NOMO-1 treated with dmso at 0.1 percent for 144 hours (cell line): ENCODE measurements around the gene BCL11B.

Experiments used
- DNase-seq: peaks from one replicate; lab custom pipeline; 2025; ENCODE audit not compliant: unreplicated experiment; lab: John Stamatoyannopoulos, UW

BCL11B gene

DNA sequence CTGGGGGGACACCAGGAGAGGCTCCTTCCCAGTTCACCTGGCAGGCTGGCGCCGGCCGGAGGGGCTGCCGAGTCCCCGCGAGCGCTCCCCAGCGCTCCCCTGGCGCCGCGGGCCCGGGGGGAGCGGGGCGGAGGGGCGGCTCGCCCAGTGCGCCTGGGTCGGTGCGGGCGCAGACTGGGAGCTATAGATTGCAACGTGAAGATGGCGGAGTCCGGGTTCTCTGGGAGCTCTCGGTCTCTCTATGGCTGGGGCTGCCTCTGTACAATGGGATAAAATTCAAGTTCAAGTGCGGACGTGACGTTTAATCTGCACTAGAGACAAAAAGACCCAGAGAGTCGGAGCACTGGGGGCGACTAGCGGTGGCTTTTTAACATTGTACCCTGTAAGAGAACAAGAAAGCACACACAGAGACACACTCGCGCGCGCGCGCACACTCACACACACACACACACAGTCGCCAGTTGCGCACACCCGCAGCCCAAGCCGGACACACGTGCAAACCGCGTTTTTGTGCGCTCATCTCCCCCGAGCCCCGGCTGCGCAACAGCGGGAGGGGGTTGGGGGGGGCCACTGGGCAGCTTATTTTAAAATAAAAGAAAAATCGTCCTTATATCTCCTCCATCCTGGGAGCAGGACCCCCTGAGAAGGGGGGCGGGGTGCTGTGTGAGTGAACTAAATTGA, at the start of gene BCL11B:
BCL11B (minus strand) TSS at position 247 of the 681 bp plus-strand sequence. CDS start 979 bp downstream, outside the sequence.
- DNase-seq: peak; percentile 70

DNA sequence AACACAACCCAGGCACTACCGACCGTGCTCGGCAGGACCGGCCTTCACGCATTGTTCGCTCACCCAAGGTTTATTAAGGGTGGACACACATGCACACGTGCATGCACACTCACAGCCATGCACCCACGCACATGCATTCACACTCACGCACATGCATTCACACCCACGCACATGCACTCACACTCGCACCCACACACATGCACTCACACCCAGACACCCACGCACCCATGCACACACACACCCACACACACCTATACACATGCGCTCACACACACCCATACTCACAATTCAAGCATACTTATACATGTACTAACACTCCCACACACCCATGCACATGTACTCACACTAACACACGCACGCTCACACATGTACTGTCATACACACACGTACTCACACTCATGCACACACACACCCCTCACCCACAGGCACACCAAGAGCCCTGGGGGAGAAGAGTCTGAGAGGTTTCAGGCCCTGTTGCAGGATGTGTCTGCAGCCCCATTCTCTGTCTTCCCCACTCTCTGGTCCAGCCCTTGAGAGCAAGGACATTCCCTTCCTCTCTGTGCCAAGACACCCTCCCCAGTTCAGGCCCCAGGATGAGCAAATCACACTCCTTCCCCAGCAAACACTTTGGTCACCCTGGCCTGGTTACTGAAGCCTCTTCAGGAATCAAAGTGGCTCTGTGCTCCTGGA, 49.4 kb upstream of the BCL11B start:
- no peak for DNase-seq

- no peak for DNase-seq
Measured at GRCh38 chr14:99320621-99321235, 48.7 kb upstream of the BCL11B start.

DNA sequence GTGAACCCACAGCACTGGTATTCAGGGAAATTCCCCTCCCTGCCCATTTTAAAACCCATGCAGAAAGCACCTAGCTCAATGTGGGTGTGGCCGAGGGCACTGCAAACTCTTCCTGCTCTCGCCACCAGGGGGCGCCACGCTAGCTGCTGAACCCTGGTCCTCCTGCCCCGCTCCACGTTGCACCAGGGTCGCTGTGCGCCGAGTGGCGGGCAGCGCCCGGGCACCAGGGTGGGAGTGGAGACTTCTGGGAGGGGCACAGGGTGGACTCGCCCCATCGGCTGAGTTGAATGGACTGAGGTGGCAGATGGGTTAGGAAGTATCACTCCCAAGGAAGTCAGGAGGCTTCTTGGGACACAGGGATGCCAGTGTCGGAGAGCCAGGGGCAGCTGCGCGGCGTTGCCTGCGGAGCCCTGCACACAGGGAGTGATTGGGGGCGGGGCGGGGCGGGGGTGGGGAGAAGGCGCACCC, 48.1 kb upstream of the BCL11B start:
- DNase-seq: peak; percentile 4

DNA sequence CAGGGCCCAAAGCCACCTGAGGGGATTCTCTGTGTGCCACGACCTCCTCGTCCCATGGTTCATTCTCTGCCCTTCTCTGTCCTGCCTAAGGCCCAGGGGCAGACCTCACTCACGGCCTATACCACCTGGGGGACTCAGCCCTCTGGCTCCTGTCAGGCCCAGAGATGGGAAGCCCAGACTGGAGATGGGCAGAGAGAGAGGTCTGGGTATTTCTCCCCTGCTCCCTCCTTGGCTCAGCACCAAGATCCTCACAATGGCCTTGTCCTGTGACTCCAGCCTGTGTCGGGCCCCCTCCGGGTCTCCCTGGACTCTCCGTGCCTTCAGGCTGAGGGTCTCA, 46.9 kb upstream of the BCL11B start:
- no peak for DNase-seq

DNA sequence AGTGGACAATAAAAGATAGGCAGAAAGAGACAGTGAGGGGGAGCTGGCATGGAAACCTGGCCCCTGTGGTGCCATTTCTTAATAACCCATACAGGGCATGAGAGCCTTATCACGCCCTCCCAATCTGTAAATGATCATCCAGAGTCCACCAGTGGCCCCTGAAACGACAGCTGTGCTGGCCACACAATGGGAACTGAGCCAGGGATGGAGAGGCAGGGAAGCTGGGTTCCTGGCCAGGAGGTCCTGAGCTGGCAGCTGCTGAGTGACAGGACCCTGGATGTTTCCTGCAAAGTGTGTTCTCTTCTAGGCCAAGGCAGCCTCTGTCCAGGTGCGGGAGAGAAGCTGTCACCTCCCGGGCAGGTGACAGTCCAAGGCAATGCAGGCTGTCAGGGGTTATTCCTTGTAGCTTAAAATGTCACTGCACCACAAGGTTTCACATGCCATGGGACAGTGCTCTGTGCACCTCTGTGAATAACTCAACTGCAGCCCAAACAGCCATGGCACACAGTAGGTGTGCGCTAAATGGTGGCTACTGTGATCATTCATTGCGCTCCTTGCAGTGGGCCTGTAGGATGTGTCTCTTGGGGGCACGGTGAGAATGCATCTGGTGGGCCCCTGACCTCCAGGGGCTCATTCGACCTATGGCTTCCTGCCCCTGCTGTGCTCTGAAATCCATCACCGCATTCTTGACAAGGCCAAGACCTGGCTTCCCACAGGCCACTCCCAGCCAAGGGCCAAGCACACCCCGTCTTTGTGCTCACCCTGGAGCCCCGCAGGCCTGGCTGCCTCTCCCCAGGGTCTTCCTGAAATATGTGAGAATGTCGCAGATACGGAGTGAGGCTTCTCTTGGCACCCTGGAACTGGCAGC, 46.3 kb upstream of the BCL11B start:
- DNase-seq: no peak

DNA sequence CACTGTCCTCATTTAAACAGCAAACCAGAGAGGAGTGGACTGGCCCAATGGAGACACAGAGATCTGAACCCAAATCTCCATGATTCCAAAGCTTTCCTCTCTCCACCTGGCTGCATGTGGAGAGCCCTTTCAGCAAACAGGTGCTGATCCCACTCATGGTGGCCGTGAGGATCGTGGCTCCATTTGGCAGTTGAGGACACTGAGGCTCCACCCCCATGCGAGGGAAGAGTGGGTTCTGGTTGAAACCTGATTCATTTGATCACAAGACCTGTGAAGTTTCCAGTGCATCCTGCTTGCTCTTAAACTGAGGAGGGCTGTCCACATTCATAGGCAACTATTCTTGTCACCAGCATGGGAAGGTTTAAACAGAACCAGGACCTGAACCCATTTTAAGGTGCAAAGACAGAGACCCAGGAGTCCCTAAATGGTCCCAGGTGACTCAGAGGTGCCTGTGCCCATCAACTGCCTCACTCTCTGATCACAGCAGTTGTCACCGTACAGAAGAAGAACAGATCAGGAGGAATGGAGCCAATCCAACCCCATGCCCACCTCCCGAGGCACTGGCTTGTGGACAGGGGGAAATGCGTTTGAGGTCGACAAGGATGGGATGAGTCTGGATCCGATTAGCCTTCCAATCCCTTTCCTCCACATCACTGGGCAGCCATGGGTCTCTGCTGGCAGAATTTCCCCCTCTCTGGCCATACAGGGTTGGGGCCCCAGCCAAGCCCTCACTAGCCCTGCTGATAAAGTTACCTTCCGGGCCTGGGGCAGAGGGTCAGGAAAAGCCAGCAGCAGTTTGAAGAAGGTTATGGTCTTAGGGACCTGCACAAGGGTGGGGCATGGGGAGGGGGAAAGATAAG, 45.5 kb upstream of the BCL11B start:
- no peak for DNase-seq

DNA sequence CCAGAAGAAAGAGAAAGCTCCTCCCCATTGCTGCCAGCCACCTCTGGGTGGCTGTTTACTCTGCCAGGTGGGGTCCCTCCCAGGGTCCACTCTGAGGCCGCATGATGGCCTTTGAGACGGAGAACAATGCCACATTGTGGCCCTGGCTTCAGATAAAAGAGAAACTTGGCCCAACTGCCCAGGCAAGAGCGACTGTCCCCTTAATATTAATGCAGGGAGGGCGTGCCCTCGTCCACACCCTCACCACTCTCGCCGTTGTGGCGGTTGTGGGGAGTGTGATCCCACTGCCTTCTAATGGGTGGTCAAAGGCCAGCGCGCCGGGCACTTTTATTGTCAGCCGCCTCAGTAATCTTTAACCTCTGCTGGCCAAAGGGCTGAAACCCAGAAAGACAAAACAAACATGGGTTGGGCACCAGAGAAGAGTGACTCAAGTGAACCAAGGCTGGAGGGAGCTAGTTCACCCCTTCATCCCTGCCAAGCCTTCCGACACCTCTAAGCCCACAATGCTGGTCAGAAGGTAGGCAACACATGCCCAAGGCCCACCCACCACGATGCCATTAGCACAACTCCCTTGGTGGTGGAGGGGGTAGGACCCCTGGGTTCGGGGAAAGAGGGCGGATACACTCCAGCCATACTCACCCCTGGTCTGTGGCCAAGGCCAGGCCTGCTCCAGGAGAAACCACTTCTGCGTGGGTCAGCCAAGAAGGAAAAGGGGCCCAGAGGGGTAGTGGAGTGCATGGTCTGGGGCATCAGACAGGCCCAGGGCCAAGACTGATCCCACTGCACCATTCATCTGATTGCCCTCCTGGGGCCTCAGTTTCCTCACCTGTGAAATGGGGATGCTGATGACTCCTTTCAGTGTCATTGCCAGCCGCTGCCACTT, 44.5 kb upstream of the BCL11B start:
- DNase-seq: no peak

DNA sequence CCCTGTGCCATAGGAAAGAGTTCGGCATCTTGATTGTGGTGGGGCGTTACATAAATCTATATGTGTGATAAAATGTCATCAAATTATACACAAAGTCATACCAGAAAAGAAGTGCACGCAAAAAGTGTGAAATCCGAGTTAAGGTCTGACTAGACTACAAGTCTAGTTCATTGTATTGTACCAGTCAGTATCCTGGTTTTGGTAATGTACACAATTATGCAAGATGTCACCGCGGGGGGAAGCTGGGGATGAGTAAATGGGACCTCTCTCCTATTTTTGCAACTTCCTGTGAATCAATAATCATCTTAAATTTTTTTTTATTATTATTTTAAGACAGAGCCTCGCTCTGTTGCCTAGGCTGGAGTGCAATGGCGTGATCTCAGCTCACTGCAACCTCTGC, 43.2 kb upstream of the BCL11B start:
- DNase-seq: no peak

GRCh38 chr14:99314623-99315022, 42.6 kb upstream of the BCL11B start:
- DNase-seq: no peak

DNA sequence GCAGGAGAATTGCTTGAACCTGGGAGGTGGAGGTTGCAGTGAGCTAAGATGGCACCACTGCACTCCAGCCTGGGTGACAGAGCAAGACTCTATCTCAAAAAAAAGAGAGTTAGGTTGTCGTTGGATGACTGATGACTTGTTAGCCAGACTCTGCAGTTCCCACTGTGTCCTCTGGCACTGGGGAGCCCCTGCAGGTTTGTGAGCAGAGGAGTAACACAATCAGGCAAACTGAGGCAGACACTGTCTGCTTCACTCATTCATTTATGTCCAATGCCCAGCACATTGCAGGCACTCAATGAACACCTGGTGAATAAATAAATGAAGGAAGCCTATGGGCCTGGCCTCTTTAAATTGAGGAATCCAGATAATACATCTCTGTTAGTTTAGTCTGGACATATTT, 41.2 kb upstream of the BCL11B start:
- DNase-seq: no peak

DNA sequence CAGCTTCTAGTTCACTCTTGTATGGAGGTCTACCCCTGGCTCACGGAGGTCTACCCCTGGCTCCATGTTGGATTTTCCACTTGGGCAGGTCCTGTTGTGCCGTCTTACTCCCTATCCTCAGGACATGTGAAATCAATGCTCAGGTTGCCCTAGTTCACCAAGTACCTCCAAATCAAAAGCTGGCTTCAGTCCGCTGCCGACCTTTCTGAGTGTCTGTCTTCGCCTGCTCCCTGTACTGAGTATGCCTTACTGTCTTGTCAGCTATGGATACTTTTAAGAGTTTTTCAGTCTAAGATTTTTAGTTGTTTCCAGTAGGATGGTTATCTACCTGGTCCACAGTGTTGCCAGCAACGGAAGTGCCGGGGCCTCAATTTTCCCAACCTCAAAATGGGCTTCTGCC, 40.1 kb upstream of the BCL11B start:
- DNase-seq: no peak

DNA sequence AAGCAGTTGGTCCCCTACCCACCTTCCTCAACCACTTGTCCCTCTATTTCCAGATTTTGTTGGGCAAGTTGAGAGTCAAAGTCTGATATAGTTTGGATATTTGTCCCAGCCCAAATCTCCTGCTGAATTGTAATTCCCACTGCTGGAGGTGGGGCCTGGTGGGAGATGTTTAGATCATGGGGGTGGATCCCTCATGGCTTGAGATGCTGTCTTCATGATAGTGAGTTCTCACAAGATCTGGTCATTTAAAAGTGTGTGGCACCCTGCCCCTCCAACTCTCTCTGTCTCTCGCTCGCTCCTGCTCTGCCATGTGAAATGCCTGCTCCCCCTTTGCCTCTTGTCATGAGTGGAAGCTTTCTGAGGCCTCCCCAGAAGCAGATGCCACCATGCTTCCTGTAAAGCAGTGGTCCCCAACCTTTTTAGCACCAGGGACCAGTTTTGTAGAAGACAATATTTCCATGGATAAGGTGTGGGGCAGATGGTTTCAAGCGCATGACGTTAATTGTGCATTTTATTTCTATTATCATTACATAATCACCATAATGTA, 37.3 kb upstream of the BCL11B start:
- no peak for DNase-seq

DNA sequence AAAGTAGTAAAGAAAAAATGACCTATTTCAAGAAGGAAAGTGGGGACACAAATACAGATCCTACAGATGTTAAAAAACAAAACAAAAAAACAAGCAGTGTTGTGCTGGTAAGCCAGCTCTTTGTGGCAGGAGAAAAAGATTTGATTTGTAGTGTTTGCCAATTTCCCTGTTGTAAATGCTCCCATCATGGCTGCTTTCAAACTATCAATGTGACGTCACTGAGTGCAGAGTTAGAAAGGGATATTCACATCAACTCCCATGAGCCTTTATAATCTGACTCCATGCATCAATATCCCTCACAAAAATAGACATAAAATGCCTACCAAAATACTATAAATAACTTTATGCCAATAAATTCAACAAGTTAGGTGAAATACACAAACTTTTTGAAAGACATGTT, 32.2 kb upstream of the BCL11B start:
- no peak for DNase-seq

DNA sequence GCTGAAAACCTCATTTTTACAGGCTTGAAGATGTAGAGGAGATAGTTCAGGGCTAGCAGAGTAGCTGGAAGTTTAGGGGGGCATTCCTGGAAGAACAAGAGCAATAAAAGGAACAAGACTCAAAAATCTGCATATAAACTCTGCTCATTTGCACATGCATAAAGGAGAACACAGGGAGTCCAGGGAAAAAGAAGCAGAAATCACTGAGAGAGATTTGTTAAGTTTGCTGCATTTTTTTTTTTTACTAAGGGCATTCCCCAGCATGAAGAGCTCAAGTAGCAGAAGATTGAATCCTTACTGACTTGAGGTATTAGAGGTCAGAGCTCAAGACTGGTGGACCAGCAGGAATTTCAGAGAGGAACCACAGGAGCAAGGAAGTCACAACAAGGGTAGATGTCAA, 28.2 kb upstream of the BCL11B start:
- DNase-seq: no peak

GRCh38 chr14:99296517-99296916, 24.5 kb upstream of the BCL11B start:
- DNase-seq: no peak

GRCh38 chr14:99289394-99290189, 17.6 kb upstream of the BCL11B start:
- DNase-seq: no peak

GRCh38 chr14:99288948-99289347, 17.0 kb upstream of the BCL11B start:
- no peak for DNase-seq
